HG03066 (cell line): ENCODE results near the gene NTM.

Experiments used
- ATAC-seq: cut with Tn5 transposase; IDR thresholded peaks from one replicate; pipeline ENCODE4 v1.9.1; 2021; ENCODE audit warnings: low read depth; ENCODE audit not compliant: unreplicated experiment

Gene NTM

GRCh38 chr11:131895865-131896264 is 525.5 kb downstream of the NTM start:
- ATAC-seq, result no peak

GRCh38 chr11:131896978-131897615 is 526.7 kb downstream of the NTM start:
- ATAC-seq, result no peak

GRCh38 chr11:131897956-131898355 is 527.5 kb downstream of the NTM start:
- ATAC-seq, result no peak

GRCh38 chr11:131898949-131899348 is 528.5 kb downstream of the NTM start:
- ATAC-seq, result no peak

GRCh38 chr11:131899950-131900580 is 529.6 kb downstream of the NTM start:
- no peak for ATAC-seq

- no peak for ATAC-seq
These were observed 532.0 kb downstream of the NTM start for GRCh38 chr11:131902421-131902820.

- no peak for ATAC-seq
These were observed 532.7 kb downstream of the NTM start for GRCh38 chr11:131903074-131903473.

- ATAC-seq, result no peak
These were observed 534.3 kb downstream of the NTM start for GRCh38 chr11:131904756-131905155.

- ATAC-seq, result no peak
These were observed 536.5 kb downstream of the NTM start for GRCh38 chr11:131906963-131907362.

GRCh38 chr11:131907371-131907770 is 537.0 kb downstream of the NTM start:
- ATAC-seq, result no peak

- no peak for ATAC-seq
These were observed 537.9 kb downstream of the NTM start for GRCh38 chr11:131908316-131908715.

- ATAC-seq, result no peak
These were observed 539.2 kb downstream of the NTM start for GRCh38 chr11:131909426-131910177.

- no peak for ATAC-seq
These were observed 539.7 kb downstream of the NTM start for GRCh38 chr11:131910178-131910522.

- ATAC-seq, result no peak
These were observed 540.3 kb downstream of the NTM start for GRCh38 chr11:131910523-131911387.

GRCh38 chr11:131911388-131912032 is 541.1 kb downstream of the NTM start:
- peak; percentile 47 for ATAC-seq

- no peak for ATAC-seq
These were observed 541.7 kb downstream of the NTM start for GRCh38 chr11:131912134-131912533.

- ATAC-seq, result no peak
These were observed 542.9 kb downstream of the NTM start for GRCh38 chr11:131913267-131913666.

- ATAC-seq, result no peak
These were observed 544.0 kb downstream of the NTM start for GRCh38 chr11:131914361-131914774.

GRCh38 chr11:131916638-131917037 is 546.2 kb downstream of the NTM start:
- no peak for ATAC-seq

- no peak for ATAC-seq
These were observed 547.4 kb downstream of the NTM start for GRCh38 chr11:131917634-131918384.
